HepG2 (cell line): ENCODE data around the gene TLE5. TPM values are rescaled to one million over a fixed set of nuclear protein-coding genes. Genes with fewer than 3 reads are reported as not detected.

ENCODE experiments used
- ATAD3A ChIP-seq: sonication (generic); formaldehyde crosslinking; IDR thresholded peaks from 2 replicates; pipeline ENCODE4 v1.4.0; 2020; ENCODE audit warnings: missing genetic modification reagents
- BCL6 ChIP-seq: IDR thresholded peaks from 2 replicates; pipeline ENCODE4 v1.6.1; 2016; ENCODE audit warnings: missing genetic modification reagents, missing compliant biosample characterization
- CEBPG ChIP-seq: IDR thresholded peaks from 2 replicates; pipeline ENCODE4 v1.6.1; 2016
- ETV6 ChIP-seq: sonication (generic); formaldehyde crosslinking; conservative IDR thresholded peaks from 2 replicates; pipeline ENCODE4 v1.4.0; 2020; ENCODE audit warnings: missing genetic modification reagents
- ISL2 ChIP-seq: sonication (generic); formaldehyde crosslinking; IDR thresholded peaks from 2 replicates; pipeline ENCODE4 v1.5.0; 2020; ENCODE audit warnings: missing genetic modification reagents
- MAFK ChIP-seq, 2 experiments: IDR thresholded peaks in 1 of 2; conservative IDR thresholded peaks in 1 of 2; 2 replicates each; pipeline ENCODE4 v1.6.1; 2011; ENCODE audit warnings: improper control_type of control experiment in 2 of 2, low read length in 2 of 2
- NCOA2 ChIP-seq: sonication (generic); formaldehyde crosslinking; IDR thresholded peaks from 2 replicates; pipeline ENCODE4 v1.8.0; 2022; ENCODE audit warnings: inconsistent platforms
- SKI ChIP-seq: fragments of 450-650 bp; IDR thresholded peaks from one replicate; pipeline ENCODE4 v1.6.1; 2018; ENCODE audit warnings: mild to moderate bottlenecking; ENCODE audit not compliant: partially characterized antibody
- SMC3 ChIP-seq: IDR thresholded peaks from 2 replicates; pipeline ENCODE4 v1.6.1; 2011; ENCODE audit warnings: low read length, improper control_type of control experiment
- SP2 ChIP-seq: sonication (generic); formaldehyde crosslinking; IDR thresholded peaks from 2 replicates; pipeline ENCODE4 v1.5.1; 2020; ENCODE audit warnings: mild to moderate bottlenecking, missing genetic modification reagents
- TOPORS ChIP-seq: sonication (generic); formaldehyde crosslinking; IDR thresholded peaks from 2 replicates; pipeline ENCODE4 v1.8.0; 2023; ENCODE audit warnings: mild to moderate bottlenecking, missing genetic modification reagents
- ZFAT ChIP-seq: sonication (generic); formaldehyde crosslinking; conservative IDR thresholded peaks from 2 replicates; pipeline ENCODE4 v1.8.1; 2023; ENCODE audit warnings: missing genetic modification reagents, inconsistent platforms
- ZMYM3 ChIP-seq: sonication (generic); formaldehyde crosslinking; IDR thresholded peaks from 2 replicates; pipeline ENCODE4 v1.5.1; 2020; ENCODE audit warnings: mild to moderate bottlenecking, missing genetic modification reagents
- ZNF317 ChIP-seq: sonication (generic); formaldehyde crosslinking; IDR thresholded peaks from 2 replicates; pipeline ENCODE4 v1.5.0; 2020; ENCODE audit warnings: mild to moderate bottlenecking, missing genetic modification reagents
- ZNF468 ChIP-seq: sonication (generic); formaldehyde crosslinking; IDR thresholded peaks from 2 replicates; pipeline ENCODE4 v1.8.0; 2022; ENCODE audit warnings: mild to moderate bottlenecking, moderate library complexity, missing genetic modification reagents
- ZNF557 ChIP-seq: sonication (generic); formaldehyde crosslinking; IDR thresholded peaks from 2 replicates; pipeline ENCODE4 v1.4.0; 2020; ENCODE audit warnings: missing genetic modification reagents
- ZNF562 ChIP-seq: sonication (generic); formaldehyde crosslinking; IDR thresholded peaks from 2 replicates; pipeline ENCODE4 v1.8.0; 2022; ENCODE audit warnings: missing genetic modification reagents, borderline replicate concordance
- ZNF563 ChIP-seq: sonication (generic); formaldehyde crosslinking; IDR thresholded peaks from 2 replicates; pipeline ENCODE4 v1.8.0; 2022; ENCODE audit warnings: mild to moderate bottlenecking, moderate library complexity, missing genetic modification reagents
- polyA plus RNA-seq, 8 experiments: library from polyadenylated mRNA; depleted of rRNA in 3 of 8; stranded (reverse) in 7 of 8; unstranded in 1 of 8; fragments of >200 nt; fragmentation: Illumina TruSeq in 4 of 8; extraction: Trizol in 4 of 8; gene quantifications; 2 replicates each; pipeline versions ENCODE4 v1.2.1 to v1.2.3, GENCODE V29; 2011 to 2016; ENCODE audit warnings: low read depth in 4 of 8, missing spikeins in 1 of 8, mixed read lengths in 1 of 8; ENCODE audit not compliant: insufficient read depth in 1 of 8
- total RNA-seq, 5 experiments: library from RNA; depleted of rRNA; stranded (reverse); fragments of >200 nt; fragmentation: Illumina TruSeq; extraction: Trizol; gene quantifications; 2 replicates each; pipeline ENCODE4 v1.2.3, GENCODE V29; 2016; ENCODE audit warnings: low read depth in 1 of 5
- TF ChIP-seq, protein P1 (sequence below): sonication (generic); formaldehyde crosslinking; IDR thresholded peaks from 2 replicates; pipeline ENCODE4 v1.4.0; 2020; ENCODE audit warnings: mild to moderate bottlenecking, missing genetic modification reagents
- TF ChIP-seq, protein P2 (sequence below): sonication (generic); formaldehyde crosslinking; IDR thresholded peaks from 2 replicates; pipeline ENCODE4 v1.5.1; 2020; ENCODE audit warnings: mild to moderate bottlenecking, missing genetic modification reagents, moderate library complexity
- TF ChIP-seq, protein P3 (sequence below): fragments of 450-650 bp; IDR thresholded peaks from 2 replicates; pipeline ENCODE4 v1.6.1; 2016
- TF ChIP-seq, protein P4 (sequence below), 2 experiments: sonication (generic) in 1 of 2; formaldehyde crosslinking in 1 of 2; IDR thresholded peaks; 2 replicates each; pipeline versions ENCODE4 v1.4.0 to v1.6.1; 2016 to 2020; ENCODE audit warnings: borderline replicate concordance in 1 of 2, low read depth in 1 of 2, mild to moderate bottlenecking in 1 of 2, missing genetic modification reagents in 1 of 2

Gene TLE5
- total and polyA plus RNA-seq, 2 of the 13 experiments (the other 11 are each of a cell fraction or from before 2014, with no cell fraction given): 62.8 to 189 TPM

DNA sequence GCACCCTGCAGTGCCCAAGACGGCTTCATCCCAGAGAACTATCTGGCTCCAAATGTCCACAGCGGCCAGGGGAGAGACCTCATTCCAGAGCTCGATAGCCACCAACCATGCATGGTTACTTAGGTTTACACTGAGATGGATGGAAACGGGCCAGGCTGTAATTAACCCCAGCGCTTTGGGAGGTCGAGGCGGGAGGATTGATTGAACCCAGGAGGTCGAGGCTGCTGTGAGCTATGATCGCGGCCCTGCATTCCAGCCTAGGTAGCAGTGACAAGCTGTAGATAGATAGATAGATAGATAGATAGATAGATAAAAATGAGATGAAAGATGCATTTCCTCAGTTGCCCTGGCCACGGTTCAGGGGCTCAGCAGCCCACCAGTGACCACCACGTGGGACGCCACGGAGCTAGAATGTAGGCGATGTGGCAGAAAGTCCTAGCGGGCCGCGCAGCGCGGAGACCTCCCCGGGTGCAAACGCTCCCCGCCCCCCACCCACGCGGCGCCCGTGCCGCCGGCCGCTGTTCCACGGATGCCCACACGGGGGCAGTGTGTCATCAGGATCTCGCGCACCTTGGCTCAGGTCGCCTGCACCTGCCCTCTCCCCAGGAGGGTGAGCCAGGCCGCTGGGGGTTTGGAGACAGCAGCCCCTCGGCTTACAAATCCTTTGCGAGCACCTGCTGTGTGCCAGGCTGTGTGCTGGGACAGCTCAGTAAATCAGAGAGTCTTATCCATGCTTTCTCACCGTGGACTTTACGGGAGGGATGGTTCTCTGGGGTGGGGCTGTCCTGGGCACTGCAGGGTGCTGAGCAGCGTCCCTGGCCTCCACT, 13.5 kb upstream of the TLE5 start (continued):
- TF ChIP-seq SKI (no peak), ZNF557 (CRISPR knock-in tag) (no peak), ISL2 (CRISPR knock-in tag) (no peak), CEBPG (CRISPR knock-in tag) (no peak), ETV6 (no peak), MAFK (conservative IDR thresholded peaks at IDR 0.05 in 1 of 2, IDR thresholded peaks at IDR 0.05 in 1 of 2; ENCODE audit: low read length in 2 of 2) (no peak), ZNF317 (no peak), SMC3 (peak; percentile 57; the same call in 1 of the 2 replicates), TOPORS (no peak), ZNF468 (CRISPR knock-in tag) (no peak), NCOA2 (CRISPR knock-in tag) (no peak), SP2 (CRISPR knock-in tag) (no peak), ZNF562 (no peak), ZFAT (CRISPR knock-in tag) (no peak), BCL6 (0 out of 2 replicates have a peak, but pooled peaks have one; percentile 19), ATAD3A (no peak), ZMYM3 (0 out of 2 replicates have a peak, but pooled peaks have one; percentile 26), ZNF563 (CRISPR knock-in tag) (no peak)
- TF ChIP-seq, protein P1, sequence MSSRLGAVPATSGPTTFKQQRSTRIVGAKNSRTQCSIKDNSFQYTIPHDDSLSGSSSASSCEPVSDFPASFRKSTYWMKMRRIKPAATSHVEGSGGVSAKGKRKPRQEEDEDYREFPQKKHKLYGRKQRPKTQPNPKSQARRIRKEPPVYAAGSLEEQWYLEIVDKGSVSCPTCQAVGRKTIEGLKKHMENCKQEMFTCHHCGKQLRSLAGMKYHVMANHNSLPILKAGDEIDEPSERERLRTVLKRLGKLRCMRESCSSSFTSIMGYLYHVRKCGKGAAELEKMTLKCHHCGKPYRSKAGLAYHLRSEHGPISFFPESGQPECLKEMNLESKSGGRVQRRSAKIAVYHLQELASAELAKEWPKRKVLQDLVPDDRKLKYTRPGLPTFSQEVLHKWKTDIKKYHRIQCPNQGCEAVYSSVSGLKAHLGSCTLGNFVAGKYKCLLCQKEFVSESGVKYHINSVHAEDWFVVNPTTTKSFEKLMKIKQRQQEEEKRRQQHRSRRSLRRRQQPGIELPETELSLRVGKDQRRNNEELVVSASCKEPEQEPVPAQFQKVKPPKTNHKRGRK: no peak
- TF ChIP-seq, protein P2, sequence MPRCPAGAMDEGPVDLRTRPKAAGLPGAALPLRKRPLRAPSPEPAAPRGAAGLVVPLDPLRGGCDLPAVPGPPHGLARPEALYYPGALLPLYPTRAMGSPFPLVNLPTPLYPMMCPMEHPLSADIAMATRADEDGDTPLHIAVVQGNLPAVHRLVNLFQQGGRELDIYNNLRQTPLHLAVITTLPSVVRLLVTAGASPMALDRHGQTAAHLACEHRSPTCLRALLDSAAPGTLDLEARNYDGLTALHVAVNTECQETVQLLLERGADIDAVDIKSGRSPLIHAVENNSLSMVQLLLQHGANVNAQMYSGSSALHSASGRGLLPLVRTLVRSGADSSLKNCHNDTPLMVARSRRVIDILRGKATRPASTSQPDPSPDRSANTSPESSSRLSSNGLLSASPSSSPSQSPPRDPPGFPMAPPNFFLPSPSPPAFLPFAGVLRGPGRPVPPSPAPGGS (CRISPR knock-in tag): no peak
- TF ChIP-seq, protein P3, sequence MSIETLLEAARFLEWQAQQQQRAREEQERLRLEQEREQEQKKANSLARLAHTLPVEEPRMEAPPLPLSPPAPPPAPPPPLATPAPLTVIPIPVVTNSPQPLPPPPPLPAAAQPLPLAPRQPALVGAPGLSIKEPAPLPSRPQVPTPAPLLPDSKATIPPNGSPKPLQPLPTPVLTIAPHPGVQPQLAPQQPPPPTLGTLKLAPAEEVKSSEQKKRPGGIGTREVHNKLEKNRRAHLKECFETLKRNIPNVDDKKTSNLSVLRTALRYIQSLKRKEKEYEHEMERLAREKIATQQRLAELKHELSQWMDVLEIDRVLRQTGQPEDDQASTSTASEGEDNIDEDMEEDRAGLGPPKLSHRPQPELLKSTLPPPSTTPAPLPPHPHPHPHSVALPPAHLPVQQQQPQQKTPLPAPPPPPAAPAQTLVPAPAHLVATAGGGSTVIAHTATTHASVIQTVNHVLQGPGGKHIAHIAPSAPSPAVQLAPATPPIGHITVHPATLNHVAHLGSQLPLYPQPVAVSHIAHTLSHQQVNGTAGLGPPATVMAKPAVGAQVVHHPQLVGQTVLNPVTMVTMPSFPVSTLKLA: no peak
- TF ChIP-seq, protein P4, sequence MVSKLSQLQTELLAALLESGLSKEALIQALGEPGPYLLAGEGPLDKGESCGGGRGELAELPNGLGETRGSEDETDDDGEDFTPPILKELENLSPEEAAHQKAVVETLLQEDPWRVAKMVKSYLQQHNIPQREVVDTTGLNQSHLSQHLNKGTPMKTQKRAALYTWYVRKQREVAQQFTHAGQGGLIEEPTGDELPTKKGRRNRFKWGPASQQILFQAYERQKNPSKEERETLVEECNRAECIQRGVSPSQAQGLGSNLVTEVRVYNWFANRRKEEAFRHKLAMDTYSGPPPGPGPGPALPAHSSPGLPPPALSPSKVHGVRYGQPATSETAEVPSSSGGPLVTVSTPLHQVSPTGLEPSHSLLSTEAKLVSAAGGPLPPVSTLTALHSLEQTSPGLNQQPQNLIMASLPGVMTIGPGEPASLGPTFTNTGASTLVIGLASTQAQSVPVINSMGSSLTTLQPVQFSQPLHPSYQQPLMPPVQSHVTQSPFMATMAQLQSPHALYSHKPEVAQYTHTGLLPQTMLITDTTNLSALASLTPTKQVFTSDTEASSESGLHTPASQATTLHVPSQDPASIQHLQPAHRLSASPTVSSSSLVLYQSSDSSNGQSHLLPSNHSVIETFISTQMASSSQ (IDR thresholded peaks at IDR 0.05; ENCODE audit: low read depth): no peak
- TF ChIP-seq, protein P4 (CRISPR knock-in tag; IDR thresholded peaks at IDR 0.05; ENCODE audit: borderline replicate concordance): no peak
